HG02884 (cell line): ENCODE data around the gene SULT1B1.

ENCODE experiments used
- ATAC-seq: cut with Tn5 transposase; IDR thresholded peaks from one replicate; pipeline ENCODE4 v1.9.1; 2021; ENCODE audit warnings: mild to moderate bottlenecking, moderate library complexity; ENCODE audit not compliant: unreplicated experiment

The SULT1B1 gene

DNA sequence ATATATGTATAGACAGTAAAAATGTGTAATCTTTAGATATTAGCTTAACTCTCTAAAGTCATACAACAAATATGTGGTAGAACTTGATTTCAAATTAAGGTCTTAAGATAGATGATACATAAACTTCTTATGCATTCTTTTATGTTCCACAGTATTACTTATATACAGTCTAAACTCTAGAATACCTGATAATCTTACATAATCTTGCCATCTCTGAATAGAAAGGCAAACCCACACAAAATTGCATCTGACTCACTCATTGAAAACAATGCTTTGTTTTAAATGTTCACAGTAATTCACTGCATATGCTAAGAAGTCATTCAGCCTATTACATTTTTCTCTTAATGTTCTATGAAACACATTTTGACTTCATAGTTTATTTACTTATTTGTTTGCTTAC, 10.1 kb downstream of the SULT1B1 start:
- ATAC-seq = no peak

DNA sequence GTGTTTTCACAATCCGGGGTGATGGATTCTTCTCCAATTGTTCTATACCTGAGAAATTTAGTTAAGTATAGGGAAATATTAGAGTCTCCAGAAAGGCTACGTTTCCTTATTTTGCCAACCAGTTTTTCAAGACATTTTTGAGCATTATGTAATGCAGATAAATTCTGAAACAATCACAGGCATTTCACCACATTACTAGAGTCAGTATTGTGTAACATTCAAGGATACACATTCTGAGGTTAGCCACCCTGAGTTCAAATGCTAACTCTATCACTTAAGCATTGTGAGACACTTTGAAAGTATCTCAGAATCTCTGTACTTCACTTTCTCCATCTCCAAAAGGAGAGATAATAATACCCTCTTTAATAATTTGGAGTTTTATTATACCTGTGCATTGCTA, 10.6 kb downstream of the SULT1B1 start:
- no peak for ATAC-seq

DNA sequence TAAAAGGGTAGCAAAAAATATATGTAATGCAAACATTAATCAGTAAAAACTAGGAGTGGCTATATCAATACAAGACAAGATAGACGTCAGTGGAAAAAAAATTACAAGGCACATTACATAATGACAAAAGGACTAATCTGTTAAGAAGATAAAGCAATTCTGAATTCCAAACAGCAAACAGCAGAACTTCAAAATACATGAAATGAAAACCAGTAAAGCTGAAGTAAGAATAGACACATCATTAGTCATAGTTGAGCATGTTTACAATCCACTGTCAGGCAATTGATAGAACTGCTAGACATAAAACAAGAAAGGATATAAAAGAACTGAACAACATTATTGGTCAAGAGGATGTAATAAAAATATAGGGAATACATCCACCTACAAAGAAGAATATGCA, 12.2 kb downstream of the SULT1B1 start:
- ATAC-seq = no peak

DNA sequence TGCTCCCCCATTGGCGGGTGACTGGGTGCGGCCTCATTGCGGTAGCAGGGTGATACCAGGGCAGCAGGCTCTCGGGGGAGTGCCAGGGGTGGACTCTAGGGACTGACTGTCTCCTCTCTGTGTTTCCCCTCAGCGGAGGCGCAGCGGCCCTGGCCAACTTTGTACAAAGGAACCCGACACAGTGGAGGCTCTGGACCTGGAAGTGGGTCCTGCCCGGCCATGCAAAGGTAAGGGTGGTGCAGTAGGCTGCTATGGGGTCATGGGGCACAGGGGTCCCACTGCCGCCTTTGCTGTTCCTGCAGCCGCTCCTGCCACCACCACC, 16.3 kb downstream of the SULT1B1 start:
- no peak for ATAC-seq

DNA sequence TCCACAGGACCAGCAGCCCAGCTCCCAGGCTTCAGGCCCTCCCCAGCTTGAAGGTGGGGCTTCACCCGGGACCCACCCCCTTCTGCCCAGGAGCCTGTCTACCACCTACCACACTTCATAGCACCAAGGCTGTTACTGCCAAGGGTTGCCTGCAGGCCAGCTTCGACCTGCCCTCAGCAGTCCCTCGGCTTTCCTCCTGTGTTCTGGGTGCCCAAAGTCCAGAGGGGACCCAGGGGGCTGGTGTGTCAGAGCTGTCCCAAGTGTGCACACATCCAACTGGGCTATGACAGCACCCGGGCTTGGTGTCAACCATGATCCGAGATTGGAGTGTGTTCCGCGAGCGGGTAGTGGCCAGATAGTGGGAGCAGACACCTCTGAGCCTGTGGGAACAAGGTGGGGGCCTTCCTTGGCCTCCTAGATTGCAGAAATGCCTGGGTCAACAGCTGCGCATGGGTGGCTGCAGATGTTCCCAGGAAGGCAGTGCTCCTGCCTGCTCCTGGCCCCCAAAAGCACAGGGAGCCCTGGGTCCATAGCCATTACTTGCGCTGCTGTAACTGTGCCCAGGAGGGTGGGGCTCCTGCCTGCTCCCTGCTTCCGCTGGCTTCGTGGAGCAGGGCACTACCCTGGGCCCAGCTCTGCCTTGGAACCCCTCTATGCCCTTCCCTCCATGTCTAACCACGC, 16.8 kb downstream of the SULT1B1 start:
- no peak for ATAC-seq

DNA sequence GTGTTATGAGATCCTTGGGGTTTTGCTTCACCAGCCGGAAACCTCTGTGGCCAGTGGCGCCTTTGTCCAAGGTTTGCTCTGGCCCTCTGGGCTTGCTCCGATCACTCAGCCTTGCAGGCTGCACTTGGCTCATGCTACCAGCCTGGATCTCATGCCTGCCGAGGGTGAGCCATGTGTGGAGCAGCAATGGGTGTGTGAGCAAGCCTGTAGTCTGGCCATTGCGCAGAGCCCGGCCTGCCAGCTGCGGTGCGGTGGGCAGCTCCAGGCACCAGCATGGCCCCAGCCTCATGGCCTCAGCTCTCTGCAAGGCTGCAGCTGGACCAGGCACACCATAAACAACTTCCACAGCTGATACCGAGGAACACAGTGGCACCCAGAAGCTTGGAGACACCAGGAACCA, 17.8 kb downstream of the SULT1B1 start:
- ATAC-seq = no peak

DNA sequence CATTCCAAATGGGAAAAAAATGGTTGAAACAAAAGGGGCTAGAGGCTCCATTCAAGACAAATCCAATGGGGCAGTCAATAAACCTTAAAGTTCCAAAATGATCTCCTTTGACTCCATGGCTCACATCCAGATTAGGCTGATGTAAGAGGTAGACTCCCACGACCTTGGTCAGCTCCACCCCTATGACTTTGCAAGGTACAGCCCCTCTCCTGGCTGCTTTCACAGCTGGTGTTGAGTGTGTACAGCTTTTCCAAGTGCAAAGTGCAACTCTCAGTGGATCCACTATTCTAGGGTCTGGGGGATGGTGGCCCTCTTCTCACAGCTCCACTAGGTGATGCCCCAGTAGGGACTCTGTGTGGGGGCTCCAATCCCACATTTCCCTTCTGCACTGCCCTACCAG, 21.5 kb downstream of the SULT1B1 start:
- ATAC-seq = no peak

DNA sequence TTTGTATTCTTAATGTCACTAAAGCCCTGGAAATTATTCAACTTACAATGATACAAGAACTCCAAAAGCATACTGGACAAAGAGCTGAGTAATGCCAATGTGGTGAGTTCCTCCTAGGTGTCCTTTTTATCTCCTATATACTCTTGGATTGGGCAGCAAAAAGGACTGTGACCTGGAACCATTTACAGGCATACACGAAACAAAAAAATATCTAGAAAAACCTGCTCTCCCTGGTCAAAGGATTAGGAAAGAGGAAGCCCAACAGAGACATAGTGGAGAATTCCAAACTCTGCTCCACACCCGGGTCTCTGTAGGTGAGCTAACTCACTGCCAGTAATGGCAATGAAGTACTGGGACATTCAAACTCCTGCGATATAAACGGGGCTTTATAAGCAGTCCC, 25.3 kb downstream of the SULT1B1 start:
- ATAC-seq = no peak

DNA sequence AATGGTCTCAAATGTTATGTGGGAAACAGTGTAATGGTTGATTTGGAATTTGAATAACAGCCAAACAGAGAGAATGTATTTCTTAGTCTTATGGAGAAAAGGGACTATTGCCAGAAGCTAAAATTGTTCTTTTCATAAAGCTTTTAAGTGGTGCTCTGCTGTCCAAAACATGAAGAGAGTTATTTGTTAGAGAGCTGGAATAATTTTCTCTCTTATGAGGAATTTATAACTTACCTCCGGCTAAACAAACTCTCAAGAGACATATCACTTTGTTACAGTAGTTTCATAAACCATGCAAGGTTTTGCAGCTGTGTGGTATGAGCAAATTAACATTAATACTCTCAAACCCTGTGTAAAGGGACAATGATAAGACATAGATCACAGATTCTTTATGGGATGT, 28.6 kb downstream of the SULT1B1 start:
- no peak for ATAC-seq

DNA sequence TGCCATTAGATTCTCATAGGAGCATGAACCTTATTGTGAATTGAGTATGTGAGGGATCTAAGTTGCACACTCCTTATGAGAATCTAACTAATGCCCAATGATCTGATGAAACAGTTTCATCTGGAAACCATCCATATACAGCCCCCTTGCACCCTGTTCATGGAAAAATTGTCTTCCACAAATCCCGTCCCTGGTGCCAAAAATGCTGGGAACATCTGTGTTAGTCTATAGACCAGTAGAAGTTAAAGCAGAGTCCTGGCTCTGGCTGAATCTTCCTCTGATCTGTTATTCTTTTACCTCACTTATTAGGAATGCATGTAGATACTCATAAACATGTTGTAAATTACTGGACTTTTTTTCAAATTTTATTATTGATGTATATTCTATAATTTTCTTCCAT, 29.2 kb downstream of the SULT1B1 start:
- no peak for ATAC-seq

DNA sequence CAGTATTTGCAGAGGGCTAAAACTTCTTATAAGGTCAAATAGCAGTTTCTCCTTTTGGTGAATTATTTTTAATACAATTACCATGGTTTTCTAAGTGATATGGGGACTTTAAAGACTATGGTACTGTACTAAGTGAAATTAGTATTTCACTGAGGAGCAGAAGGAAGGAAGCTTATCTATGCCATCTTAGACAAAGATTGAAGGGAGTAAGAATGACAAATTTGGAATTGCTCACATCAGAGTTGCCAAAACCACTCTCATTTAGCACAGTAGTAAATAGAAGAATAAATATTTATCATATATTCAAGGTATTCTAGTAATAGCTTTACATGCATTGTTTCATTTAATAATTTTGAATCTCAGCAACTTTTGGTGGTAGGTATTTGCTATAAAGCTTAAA, 30.4 kb downstream of the SULT1B1 start:
- ATAC-seq = no peak

DNA sequence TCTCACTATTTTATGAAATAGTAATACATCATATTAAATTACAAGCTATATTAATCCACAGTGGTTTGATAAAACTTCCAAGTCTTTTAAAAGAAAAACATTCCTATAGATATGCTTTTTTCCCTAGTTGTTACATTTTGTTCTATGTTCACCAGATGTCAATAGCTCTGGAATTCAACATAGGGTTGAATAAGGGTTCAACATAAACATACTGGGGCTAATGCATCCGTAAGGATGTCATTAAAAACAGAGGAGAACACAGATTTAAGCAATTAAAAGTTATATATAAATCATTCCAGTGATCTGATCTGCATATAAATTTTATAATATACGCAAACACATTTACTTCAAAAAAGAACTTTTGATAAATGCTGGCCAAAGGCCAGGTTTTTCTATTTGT, 32.5 kb downstream of the SULT1B1 start:
- no peak for ATAC-seq

DNA sequence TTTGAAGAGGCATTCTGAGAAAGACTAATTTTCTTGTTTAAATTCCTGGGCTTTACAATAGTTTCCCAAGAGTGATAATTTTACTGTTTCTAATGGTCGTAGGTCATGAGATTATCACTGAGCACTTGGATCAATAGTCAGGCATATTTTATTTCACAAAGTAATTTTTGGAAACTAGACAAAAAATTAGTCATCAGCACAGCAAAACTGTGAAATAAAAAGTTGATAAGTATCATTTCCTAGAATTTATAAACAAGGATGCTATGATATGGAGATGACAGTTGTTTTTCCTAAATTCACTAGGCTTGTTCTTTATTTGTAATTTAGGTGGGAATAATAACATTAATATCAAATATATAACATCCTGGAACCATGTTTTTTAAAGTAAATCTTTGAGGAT, 33.0 kb downstream of the SULT1B1 start:
- no peak for ATAC-seq

DNA sequence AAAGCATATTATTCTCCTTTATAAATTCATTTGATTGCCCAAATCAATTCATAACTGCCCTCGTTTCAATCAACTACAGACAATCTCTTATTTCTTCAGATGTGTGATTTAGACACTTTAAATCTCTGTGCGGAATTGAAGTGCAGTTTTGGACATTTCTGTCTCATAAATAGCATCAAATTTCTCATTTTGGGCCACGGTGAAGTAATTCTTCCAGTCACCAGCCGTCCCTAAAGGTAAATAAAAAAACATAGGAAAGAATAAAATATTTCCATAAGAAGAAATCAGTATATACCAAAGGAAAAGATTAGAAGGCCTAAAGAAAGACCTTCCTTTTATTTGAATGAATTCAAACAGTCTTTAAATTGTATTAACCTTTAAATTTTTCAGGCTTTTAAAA, 33.4 kb downstream of the SULT1B1 start:
- no peak for ATAC-seq

DNA sequence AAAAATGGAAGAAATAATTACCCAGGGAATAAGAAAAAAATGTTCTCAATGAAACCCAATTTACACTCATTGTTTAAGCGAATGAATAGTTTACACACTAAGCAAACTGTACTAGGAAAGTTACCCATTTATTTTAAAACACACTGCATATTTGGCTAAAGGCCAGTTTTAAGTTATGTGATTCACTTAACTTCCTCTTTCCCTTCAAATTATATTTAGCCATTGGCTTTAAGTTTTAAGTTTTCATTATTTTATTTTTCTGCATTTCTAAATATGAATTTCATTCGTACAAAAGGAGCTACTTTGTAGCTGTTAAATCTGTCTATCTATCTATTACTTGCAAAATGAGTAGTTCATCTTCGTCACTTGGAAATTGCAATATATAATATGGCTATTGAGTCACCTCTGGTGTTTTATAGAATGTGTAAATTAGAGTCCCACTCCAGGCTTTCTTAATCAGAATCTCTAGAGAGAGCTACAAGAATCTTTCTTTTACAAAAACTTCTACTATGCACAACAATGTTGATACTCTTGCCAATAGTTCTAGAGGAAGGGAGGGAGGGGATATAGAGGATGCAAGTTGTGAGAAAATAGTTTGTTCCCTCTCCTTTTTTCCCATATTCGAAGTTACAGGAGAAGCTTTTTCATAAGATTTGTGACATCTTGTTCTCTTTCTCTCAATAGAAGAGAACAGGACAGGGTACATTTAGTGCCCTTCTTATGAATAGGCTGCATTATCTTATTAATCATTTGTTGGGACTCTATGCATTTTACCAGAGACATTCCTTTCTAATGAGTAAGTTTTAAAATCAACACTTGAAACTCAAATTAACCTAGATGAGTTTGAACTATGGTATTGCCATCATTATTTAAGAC, 41.8 kb downstream of the SULT1B1 start:
- no peak for ATAC-seq

DNA sequence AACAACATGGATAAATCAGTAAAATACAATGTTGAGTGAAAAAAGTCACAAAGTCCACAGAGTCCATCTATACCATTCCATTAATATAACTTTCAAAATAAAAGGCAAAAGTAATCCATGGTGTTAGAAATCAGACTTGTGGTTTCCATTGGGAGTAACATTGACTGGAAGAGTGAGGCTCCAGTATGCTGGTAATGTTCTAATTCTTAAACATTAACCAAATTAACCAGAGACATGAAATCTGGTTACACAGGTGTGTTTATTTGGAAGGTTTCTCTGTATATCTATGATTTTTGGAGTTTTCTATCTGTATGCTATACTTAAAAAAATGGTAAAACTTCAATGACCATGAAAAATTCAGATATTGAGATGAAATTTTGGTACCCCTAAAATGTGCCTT, 42.6 kb downstream of the SULT1B1 start:
- ATAC-seq = no peak

DNA sequence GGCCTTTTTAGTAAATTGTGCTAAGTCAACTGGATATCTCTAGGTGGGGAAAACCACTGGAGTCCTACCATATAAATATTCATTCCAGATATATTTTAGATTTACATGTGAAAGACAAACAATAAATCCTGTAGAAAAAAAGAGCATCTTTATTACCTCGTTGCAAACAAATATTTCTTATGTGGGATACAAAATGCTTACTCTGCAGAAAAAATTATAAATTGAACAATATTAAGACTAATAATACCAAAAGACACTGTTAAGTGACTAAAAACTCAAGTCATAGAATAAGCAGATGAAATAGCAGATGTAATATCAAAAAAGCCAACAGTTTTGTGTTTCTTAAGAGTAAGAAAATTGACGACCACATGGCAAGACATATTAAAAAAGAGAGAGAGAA, 43.8 kb downstream of the SULT1B1 start:
- no peak for ATAC-seq

DNA sequence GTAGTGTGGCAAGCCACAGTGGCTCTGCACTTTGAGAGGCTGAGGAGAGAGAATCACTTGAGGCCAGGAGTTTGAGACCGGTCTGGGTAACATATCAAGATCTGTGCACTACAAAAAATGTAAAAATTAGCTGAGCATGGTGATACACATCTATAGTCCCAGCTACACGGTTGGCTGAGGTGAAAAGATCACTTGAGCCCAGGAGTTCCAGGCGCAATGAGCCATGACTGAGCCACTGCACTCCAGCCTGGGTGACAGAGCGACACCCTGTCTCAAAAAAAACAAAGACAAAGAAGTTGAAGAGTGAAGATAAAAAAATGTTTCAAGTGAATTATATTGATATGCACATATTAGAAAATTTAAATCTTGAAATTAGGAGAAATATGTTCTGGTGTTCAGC, 46.3 kb downstream of the SULT1B1 start:
- no peak for ATAC-seq

DNA sequence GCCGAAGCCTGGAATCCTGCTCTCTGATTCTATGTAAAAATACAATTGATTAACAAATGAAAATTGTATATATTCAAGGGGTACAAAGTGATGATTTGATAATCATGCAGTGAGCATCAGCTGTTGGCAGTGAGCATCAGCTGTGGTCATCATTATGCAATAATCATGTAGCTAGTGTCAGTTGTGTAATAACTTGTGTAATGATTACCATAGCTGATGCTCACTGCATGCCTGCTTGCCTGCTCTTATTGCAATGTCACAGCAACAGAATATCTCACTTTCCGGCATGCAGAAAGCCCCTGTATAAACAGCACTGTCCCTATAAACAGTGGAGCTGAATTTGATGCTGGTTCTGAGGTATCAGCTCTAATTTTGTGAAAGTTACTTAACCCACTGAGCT, 46.8 kb downstream of the SULT1B1 start:
- no peak for ATAC-seq

DNA sequence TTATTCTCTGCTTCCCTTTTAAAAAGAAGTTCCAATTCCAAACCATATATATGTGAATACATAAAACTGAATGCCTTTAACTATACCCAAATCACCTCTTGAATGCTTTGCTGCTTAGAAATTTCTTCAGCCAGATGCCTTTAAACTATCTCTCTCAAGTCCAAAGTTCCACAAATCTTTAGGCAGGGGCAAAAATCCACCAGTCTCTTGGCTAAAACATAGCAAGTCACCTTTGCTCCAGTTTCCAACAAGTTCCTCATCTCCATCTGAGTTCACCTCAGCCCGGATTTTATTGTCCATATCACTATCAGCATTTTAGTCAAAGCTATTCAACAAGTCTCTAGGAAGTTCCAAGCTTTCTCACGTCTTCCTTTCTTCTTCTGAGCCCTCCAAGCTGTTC, 49.8 kb downstream of the SULT1B1 start:
- ATAC-seq = no peak

DNA sequence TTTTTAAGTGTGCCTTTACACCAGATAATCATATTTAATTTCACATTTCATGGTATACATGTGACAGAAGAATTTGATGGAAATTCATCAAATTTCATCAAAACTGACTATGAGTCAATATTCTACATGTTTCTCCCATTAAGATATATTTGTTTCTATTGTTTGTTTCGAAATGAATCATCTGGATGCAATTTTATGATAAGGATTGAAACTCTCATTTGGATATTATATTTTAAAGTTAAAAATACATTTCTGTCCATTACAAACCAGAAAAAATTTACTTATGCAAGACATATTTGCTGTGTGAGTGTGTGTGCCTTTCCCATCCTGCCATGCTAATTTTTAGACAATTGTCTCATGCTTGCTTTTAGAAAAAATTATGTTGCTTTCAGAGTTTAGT, 52.2 kb downstream of the SULT1B1 start:
- no peak for ATAC-seq

DNA sequence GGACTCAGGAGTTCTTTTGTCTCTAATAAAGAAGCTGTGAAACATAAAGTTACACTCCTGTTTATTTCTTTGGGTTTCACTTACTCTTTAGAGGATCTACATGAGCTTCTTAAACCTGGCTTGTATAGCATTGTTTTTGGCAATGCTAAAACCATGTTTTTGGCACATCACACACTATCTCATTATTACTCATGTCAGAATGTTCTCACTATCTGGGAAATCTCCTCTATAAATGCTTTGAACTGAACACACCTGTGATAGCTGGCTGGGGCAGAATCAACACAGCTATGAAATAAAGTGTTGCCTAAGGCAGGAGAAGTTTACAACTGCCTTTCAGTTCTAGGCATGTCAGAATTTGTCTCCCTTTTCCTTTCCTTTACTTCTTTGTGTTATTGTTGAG, 52.6 kb downstream of the SULT1B1 start:
- ATAC-seq = no peak

DNA sequence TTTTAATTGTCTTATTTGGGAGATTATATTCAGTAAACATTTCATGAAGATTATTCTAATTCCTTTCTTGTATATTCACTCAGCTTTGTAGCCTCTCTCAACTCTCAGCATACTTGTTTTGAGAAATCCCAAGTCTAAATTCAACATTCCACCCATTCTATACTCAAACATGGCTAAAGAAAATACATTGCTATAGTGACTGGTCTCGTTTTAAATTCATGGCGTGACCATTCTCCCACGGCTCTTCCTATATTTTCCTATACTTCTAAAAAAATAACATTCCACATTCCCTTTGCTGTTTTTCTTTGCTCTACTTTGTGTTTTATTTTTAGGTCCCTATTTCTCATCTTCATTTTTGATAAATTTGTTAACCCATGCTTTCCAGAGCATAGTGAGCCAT, 58.2 kb downstream of the SULT1B1 start:
- no peak for ATAC-seq
